Mesothelial cell of epicardium (in vitro differentiated cells): ENCODE results near the gene CDK2. TPM values are rescaled to one million over a fixed set of nuclear protein-coding genes. Genes with fewer than 3 reads are reported as not detected.
A peak's percentile ranks its signal among the peaks of the same experiment; 100 is the strongest.

Source experiments
- DNase-seq, 2 experiments: peaks; one replicate each; pipeline ENCODE4 v3.0.0; 2021; ENCODE audit warnings: low spot score in 2 of 2; ENCODE audit not compliant: unreplicated experiment in 2 of 2
- H3K27ac Mint-ChIP-seq: 2 replicates; pipeline ENCODE4 v1.8.0; 2021; ENCODE audit warnings: mixed read lengths
- H3K27me3 Mint-ChIP-seq: 2 replicates; pipeline ENCODE4 v1.8.0; 2021; ENCODE audit warnings: low read depth, mixed read lengths
- H3K36me3 Mint-ChIP-seq: 2 replicates; pipeline ENCODE4 v1.8.0; 2021; ENCODE audit warnings: mixed read lengths
- H3K4me1 Mint-ChIP-seq: 2 replicates; pipeline ENCODE4 v1.8.0; 2021; ENCODE audit warnings: mixed read lengths
- H3K4me3 Mint-ChIP-seq: 2 replicates; pipeline ENCODE4 v1.8.0; 2021; ENCODE audit warnings: mild to moderate bottlenecking, moderate library complexity, mixed read lengths
- H3K9me3 Mint-ChIP-seq: 2 replicates; pipeline ENCODE4 v1.8.0; 2021; ENCODE audit warnings: mixed read lengths
- total RNA-seq: library from RNA; stranded (reverse); gene quantifications from 3 replicates; pipeline ENCODE4 v1.2.1, GENCODE V29; 2021
- TF ChIP-seq, protein P1 (sequence below): fragments of 200-600 bp; sonication (generic); IDR thresholded peaks from one replicate; pipeline ENCODE4 v1.5.0; 2021; ENCODE audit warnings: antibody characterized with exemption; ENCODE audit not compliant: unreplicated experiment

Gene CDK2
- total RNA-seq, 1 donor from 2014 or later, result 52.4 TPM

DNA sequence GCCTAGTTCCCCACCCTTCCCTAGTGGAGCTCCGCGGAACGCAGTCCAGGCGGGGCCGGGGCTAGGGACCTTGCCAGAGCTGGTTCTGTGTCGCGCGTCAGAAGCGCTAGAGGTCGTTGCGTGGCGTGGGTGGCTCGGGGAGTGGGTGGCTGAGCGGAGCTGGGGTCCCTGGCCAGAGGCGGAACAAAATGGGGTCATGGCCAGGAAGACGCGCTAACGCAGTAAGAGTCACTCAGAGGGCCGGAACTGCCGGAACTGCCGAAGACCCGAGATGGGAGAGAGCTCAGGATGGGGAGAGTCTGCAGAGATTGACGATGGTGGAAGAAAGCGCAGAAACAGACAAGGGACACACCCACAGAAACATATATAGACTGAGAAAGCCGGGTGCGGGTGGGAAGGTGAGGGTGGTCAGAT is 30.9 kb upstream of the CDK2 start:
- TF ChIP-seq, protein P1, sequence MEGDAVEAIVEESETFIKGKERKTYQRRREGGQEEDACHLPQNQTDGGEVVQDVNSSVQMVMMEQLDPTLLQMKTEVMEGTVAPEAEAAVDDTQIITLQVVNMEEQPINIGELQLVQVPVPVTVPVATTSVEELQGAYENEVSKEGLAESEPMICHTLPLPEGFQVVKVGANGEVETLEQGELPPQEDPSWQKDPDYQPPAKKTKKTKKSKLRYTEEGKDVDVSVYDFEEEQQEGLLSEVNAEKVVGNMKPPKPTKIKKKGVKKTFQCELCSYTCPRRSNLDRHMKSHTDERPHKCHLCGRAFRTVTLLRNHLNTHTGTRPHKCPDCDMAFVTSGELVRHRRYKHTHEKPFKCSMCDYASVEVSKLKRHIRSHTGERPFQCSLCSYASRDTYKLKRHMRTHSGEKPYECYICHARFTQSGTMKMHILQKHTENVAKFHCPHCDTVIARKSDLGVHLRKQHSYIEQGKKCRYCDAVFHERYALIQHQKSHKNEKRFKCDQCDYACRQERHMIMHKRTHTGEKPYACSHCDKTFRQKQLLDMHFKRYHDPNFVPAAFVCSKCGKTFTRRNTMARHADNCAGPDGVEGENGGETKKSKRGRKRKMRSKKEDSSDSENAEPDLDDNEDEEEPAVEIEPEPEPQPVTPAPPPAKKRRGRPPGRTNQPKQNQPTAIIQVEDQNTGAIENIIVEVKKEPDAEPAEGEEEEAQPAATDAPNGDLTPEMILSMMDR, result no peak
- Mint-ChIP-seq H3K4me1 (peaks cover 20% of the 10 kb centered on the region), H3K9me3 (no peaks in the 10 kb centered on the region), H3K27me3 (no peaks in the 10 kb centered on the region), H3K4me3 (no peak overlapping the region), H3K36me3 (no peaks in the 10 kb centered on the region), H3K27ac (no peak overlapping the region)
- no peak for DNase-seq

DNA sequence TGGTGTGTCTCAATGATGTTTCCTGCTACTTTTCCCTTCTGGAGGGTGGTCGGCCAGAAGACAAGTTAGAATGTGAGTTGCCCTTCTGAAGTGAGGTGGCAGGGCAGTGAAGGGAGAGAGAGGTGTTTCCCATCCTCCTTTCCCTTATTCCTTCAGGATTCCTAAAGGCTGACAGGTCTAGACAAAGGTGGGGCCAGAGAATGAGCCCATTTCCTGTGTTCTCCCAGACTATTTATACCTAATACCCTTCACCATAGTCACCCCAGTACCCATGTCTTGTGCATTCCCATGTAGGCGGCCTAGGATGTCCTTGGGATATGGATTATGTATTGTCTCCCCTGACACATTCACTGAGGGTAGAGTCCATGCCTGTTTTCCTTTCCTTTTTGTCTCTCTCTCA is 28.6 kb upstream of the CDK2 start:
- DNase-seq, result no peak
- TF ChIP-seq, protein P1, result no peak
- Mint-ChIP-seq H3K4me3 (no peak overlapping the region), H3K36me3 (no peaks in the 10 kb centered on the region), H3K4me1 (peaks cover 4% of the 10 kb centered on the region), H3K27ac (no peak overlapping the region), H3K9me3 (no peaks in the 10 kb centered on the region), H3K27me3 (no peaks in the 10 kb centered on the region)

DNA sequence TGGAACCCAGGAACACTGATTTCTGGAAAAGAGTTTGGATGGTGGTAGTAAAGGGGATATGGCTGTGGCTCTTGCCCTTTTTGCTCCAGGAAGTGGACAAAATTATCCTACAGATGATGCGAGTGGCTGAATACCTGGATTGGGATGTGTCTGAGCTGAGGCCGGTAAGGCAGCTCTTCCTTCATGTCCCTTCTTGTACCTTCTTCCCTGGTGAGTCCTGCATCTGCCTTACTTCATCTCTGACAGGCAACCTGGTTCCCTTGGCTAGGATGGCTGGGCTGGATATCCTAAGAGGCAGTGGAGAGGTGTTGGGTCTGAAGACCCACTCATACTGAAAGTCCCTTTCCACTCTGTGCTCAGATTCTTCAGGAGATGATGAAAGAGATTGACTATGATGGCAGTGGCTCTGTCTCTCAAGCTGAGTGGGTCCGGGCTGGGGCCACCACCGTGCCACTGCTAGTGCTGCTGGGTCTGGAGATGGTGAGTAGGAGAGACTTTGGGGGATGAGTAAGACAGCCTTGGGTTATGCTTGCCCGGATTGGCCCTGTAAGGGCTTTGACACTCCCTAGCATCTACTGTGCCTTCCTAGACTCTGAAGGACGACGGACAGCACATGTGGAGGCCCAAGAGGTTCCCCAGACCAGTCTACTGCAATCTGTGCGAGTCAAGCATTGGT is 27.7 kb upstream of the CDK2 start:
- peaks cover 2% of the 10 kb centered on the region for H3K4me1 Mint-ChIP-seq
- no peaks in the 10 kb centered on the region for H3K9me3 Mint-ChIP-seq
- H3K27me3 Mint-ChIP-seq, result no peaks in the 10 kb centered on the region
- DNase-seq, result no peak
- H3K36me3 Mint-ChIP-seq, result peaks cover 1% of the 10 kb centered on the region
- H3K27ac Mint-ChIP-seq, result no peak overlapping the region
- no peak overlapping the region for H3K4me3 Mint-ChIP-seq
- TF ChIP-seq, protein P1, result no peak

DNA sequence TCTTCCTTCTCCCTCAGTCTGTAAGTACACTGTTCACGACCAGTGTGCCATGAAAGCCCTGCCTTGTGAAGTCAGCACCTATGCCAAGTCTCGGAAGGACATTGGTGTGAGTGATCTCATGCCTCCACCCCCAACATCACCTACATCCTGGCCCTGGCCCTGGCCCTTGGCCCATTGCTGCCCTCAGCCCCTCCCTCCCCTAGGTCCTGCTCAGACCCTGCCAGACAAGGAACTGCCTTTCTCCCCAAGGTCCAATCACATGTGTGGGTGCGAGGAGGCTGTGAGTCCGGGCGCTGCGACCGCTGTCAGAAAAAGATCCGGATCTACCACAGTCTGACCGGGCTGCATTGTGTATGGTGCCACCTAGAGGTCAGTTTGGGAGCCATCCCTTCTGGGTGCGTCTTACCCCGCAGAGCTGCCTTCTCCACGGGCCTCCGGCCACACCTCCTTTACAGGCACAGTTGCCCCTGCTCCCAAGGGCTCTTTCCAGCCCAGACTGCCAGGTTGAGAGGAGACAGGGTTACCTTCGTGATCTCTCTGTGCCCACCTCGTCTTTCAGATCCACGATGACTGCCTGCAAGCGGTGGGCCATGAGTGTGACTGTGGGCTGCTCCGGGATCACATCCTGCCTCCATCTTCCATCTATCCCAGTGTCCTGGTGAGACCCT is 26.4 kb upstream of the CDK2 start:
- DNase-seq, result peak; percentile 56 to 86
- Mint-ChIP-seq H3K27ac (no peak overlapping the region), H3K4me3 (no peak overlapping the region)

DNA sequence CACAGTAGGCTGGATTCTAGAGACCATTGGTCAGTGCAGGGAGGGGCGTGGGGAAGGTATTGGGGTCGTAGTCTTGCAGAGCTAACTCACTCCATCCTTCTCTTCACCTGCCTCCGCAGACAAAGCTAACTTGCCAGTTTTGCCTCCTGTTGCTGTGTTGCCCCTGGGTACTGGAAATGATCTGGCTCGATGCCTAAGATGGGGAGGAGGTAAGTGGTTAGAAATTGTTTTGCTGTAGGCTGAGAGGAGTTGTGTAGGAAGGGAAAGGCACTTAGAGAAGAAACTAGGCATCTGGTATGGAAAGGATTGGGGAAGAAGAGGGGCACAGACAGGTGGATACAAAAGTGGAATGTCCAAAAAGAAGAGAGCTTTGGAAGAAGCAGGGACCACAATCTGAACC is 24.6 kb upstream of the CDK2 start:
- TF ChIP-seq, protein P1, result no peak
- H3K4me1 Mint-ChIP-seq, result peaks cover 2% of the 10 kb centered on the region
- no peaks in the 10 kb centered on the region for H3K9me3 Mint-ChIP-seq
- no peak for DNase-seq
- no peak overlapping the region for H3K4me3 Mint-ChIP-seq
- H3K36me3 Mint-ChIP-seq, result peaks cover 1% of the 10 kb centered on the region
- no peak overlapping the region for H3K27ac Mint-ChIP-seq
- no peaks in the 10 kb centered on the region for H3K27me3 Mint-ChIP-seq

More for the DNA sequence above, 26.4 kb upstream of the CDK2 start:
- H3K4me1 Mint-ChIP-seq, result peaks cover 2% of the 10 kb centered on the region
- TF ChIP-seq, protein P1, result peak; percentile 69
- peaks cover 1% of the 10 kb centered on the region for H3K36me3 Mint-ChIP-seq
- no peaks in the 10 kb centered on the region for H3K9me3 Mint-ChIP-seq
- H3K27me3 Mint-ChIP-seq, result no peaks in the 10 kb centered on the region
